BE2C (cell line): ENCODE results near the gene CDH13.

Source experiments
- DNase-seq: peaks from one replicate; pipeline ENCODE4 v3.0.0-alpha.2; 2020
- H3K27me3 ChIP-seq: fragments of 250-450 bp; sonication (Bioruptor Pico); 2 replicates; pipeline ENCODE4 v1.5.1; 2020; ENCODE audit warnings: mild to moderate bottlenecking
- H3K36me3 ChIP-seq: fragments of 250-450 bp; sonication (Bioruptor Pico); 2 replicates; pipeline ENCODE4 v1.5.1; 2020; ENCODE audit warnings: mild to moderate bottlenecking
- H3K4me1 ChIP-seq: fragments of 250-450 bp; sonication (Bioruptor Pico); 2 replicates; pipeline ENCODE4 v1.5.1; 2020
- H3K4me3 ChIP-seq: 2 replicates; pipeline ENCODE4 v1.5.1; 2011; ENCODE audit warnings: low read depth, low read length
- H3K9me3 ChIP-seq: fragments of 250-450 bp; sonication (Bioruptor Pico); 2 replicates; pipeline ENCODE4 v1.5.1; 2020
- TF ChIP-seq, protein P1 (sequence below): IDR thresholded peaks from 2 replicates; pipeline ENCODE4 v1.5.1; 2012; ENCODE audit warnings: mild to moderate bottlenecking, low read depth, low read length

Gene CDH13

DNA sequence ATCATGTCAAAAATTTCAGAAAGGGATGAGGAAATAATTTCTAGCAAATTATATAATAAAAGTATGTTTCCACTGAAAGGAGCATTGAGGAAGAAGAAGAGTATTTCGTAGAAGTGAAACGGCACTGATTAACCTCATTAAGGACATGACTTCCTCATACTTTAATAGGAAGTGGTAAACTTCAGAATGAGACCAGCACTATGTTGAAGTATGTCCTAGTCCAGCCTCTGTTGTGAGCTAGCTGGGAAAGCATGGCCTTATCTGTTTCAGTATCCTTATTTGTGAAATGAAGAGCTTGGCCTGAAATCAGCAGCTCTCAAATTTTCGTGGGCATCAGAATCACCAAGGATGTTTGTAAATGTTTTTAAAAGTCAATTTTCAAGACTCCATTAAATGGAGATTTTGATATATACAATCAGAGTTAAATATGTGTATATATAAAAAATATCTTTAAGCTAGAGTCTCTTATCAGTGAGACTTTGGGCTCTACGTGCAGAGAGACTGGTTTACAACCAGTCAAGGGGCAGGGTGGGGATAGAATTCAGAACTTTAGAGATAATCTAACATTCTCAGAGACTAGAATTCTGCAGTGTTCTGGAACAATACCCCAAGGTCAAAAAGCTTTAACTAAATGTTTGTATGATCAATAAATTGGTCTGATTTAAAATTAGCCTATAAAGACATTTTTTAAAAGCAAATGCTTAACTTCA, 365.4 kb downstream of the CDH13 start:
- Histone ChIP-seq H3K4me1 (no peaks in the 10 kb centered on the region), H3K4me3 (no peak overlapping the region), H3K9me3 (no peaks in the 10 kb centered on the region; the same call in 1 of the 2 replicates), H3K36me3 (no peaks in the 10 kb centered on the region), H3K27me3 (no peaks in the 10 kb centered on the region)
- no peak for DNase-seq
- TF ChIP-seq, protein P1, sequence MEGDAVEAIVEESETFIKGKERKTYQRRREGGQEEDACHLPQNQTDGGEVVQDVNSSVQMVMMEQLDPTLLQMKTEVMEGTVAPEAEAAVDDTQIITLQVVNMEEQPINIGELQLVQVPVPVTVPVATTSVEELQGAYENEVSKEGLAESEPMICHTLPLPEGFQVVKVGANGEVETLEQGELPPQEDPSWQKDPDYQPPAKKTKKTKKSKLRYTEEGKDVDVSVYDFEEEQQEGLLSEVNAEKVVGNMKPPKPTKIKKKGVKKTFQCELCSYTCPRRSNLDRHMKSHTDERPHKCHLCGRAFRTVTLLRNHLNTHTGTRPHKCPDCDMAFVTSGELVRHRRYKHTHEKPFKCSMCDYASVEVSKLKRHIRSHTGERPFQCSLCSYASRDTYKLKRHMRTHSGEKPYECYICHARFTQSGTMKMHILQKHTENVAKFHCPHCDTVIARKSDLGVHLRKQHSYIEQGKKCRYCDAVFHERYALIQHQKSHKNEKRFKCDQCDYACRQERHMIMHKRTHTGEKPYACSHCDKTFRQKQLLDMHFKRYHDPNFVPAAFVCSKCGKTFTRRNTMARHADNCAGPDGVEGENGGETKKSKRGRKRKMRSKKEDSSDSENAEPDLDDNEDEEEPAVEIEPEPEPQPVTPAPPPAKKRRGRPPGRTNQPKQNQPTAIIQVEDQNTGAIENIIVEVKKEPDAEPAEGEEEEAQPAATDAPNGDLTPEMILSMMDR, result no peak

DNA sequence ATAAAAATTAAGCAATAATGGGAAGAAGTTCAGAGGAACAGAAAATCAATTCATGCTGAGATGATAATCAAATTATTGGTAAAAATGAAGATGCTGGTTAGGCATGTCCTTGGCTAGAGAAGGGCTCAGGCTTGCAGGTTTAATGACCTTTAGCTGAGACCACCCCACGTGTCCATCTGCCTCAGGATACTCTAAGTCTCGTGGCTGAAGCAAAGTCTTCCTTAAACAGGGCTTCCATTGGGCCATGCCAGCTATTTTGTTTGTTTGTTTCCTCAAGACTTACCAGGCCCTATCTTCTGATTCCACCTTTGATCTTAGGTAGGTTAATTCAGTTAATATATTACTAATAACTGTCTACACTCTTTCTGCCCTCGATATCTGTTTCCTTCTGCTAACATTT, 366.0 kb downstream of the CDH13 start:
- Histone ChIP-seq H3K9me3 (no peaks in the 10 kb centered on the region; the same call in 1 of the 2 replicates), H3K27me3 (no peaks in the 10 kb centered on the region), H3K36me3 (no peaks in the 10 kb centered on the region), H3K4me1 (no peaks in the 10 kb centered on the region), H3K4me3 (no peak overlapping the region)
- no peak for DNase-seq
- TF ChIP-seq, protein P1, result no peak

DNA sequence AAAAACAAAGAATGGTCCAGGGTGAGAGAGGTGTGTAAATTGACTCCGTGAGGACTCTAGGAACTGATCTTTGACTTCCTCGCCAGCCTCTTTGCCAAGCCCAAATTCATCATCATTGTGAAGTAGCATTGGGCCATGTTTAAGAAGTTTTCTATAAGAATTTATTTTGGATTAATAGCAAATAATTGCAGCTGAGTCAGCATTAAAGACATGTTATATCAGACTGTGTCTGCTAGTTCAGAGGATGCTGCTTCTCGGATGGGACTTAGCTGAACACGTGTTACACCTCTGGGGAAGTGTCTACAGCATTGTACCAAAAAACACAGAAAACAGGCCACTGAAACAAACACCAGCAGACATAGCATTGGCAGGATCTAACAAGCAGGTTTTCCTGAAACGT, 366.6 kb downstream of the CDH13 start:
- Histone ChIP-seq H3K9me3 (no peaks in the 10 kb centered on the region; the same call in 1 of the 2 replicates), H3K4me3 (no peak overlapping the region), H3K4me1 (no peaks in the 10 kb centered on the region), H3K27me3 (no peaks in the 10 kb centered on the region), H3K36me3 (no peaks in the 10 kb centered on the region)
- no peak for DNase-seq
- TF ChIP-seq, protein P1, result no peak

DNA sequence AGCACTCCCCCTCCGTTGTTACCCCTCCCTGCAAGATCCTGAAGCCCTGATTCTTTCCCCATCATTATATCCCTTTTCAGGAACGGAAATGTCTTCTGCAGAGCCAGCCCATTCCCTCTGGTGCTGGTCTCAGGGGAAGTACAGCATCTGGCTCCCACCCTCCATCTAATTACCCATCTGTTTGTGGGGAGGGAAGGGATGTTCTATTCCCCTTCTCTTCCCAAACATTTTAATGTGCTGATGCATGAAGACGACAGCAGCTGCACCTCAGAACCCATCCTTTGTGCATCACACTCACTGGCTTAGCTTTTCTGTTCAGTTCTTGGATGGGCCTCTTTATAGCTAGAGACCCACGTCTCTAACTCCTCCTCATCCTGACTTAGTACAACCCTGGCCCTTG, 367.2 kb downstream of the CDH13 start:
- Histone ChIP-seq H3K36me3 (no peaks in the 10 kb centered on the region), H3K4me3 (no peak overlapping the region), H3K4me1 (no peaks in the 10 kb centered on the region), H3K27me3 (no peaks in the 10 kb centered on the region), H3K9me3 (no peaks in the 10 kb centered on the region; the same call in 1 of the 2 replicates)
- TF ChIP-seq, protein P1, result no peak
- no peak for DNase-seq

DNA sequence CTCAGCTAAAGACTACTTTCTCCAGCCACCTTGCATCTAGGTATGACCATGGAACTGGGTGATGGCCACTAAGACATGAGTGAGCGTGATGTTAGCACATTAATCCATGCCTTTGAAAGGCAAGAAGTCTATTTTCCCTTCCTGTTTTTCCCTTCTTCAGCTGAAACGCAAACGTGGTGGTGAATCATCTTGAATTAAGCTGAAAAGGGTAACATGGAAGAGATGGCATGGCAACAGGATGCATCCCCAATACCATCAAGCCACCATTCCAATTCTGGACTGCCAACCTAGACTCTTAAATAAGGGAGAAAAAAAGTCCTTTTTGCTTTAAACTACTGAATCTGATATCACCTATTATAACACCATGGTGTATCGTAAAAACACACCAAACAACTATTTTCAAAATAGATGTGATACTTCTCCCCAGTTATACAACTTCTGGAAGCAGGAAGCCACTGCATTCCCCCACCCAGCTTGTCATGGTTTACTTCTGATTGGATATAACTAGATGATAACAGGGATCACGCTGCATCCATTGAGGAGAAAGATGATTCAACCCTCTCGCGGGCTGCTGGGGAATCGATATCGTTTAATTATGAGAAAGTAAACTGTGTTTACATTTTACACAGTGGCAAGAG, 368.6 kb downstream of the CDH13 start:
- TF ChIP-seq, protein P1, result no peak
- no peak for DNase-seq
- no peaks in the 10 kb centered on the region for H3K27me3 ChIP-seq
- no peaks in the 10 kb centered on the region for H3K36me3 ChIP-seq
- no peak overlapping the region for H3K4me3 ChIP-seq
- H3K4me1 ChIP-seq, result no peaks in the 10 kb centered on the region
- H3K9me3 ChIP-seq, result no peaks in the 10 kb centered on the region; the same call in 1 of the 2 replicates

DNA sequence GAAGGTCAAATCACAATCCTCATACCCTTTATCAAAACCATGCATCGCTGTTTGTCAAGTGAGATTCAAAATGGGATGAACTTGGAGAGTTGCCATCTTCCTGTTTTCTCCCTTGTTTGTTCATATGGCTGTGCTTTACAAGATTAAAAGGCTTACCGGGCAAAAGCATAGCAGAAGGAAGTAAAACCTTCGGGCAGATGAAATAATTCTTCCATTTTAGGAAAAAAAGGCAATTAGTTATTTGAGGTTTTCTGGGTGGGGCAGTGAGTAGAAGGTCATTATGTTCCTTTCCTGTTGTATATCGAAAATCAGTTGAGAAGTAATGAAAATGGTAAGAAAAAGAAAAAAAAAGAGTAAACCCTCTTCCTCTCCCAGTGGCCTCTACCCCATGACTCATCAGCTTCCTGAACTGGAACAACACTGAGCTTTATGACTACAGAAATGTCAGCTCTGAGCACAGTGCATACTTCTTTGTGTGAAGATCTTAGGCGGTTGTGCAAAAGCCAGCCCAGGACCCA, 369.2 kb downstream of the CDH13 start:
- Histone ChIP-seq H3K27me3 (no peaks in the 10 kb centered on the region), H3K36me3 (no peaks in the 10 kb centered on the region), H3K4me1 (no peaks in the 10 kb centered on the region), H3K4me3 (no peak overlapping the region), H3K9me3 (no peaks in the 10 kb centered on the region; the same call in 1 of the 2 replicates)
- no peak for DNase-seq
- TF ChIP-seq, protein P1, result no peak
